Neural cell (in vitro differentiated cells): ENCODE measurements around the gene GLRA1. TPM values are rescaled to one million over a fixed set of nuclear protein-coding genes. Genes with fewer than 3 reads are reported as not detected.

Experiments
- H2AFZ ChIP-seq: fragments of 200-600, 300-800 bp; sonication (generic), shearing (Covaris generic); 2 replicates; pipeline ENCODE4 v1.6.0; 2014; ENCODE audit warnings: low read depth, mild to moderate bottlenecking, antibody characterized with exemption, low read length, moderate library complexity
- H3F3A ChIP-seq: fragments of 200-600 bp; shearing (Covaris generic); 2 replicates; pipeline ENCODE4 v1.6.1; 2016; ENCODE audit warnings: mild to moderate bottlenecking, moderate library complexity, mixed read lengths, antibody characterized with exemption, low read length; ENCODE audit not compliant: insufficient read depth, poor library complexity, severe bottlenecking
- H3K27ac ChIP-seq: fragments of 200-600, 300-800 bp; sonication (generic), shearing (Covaris generic); 2 replicates; pipeline ENCODE4 v1.5.1; 2014; ENCODE audit warnings: mild to moderate bottlenecking, low read length, moderate library complexity
- H3K27me3 ChIP-seq: fragments of 300-800, 200-600 bp; sonication (generic), shearing (Covaris generic); 2 replicates; pipeline ENCODE4 v1.6.0; 2014; ENCODE audit warnings: mild to moderate bottlenecking, low read depth, low read length, moderate library complexity; ENCODE audit not compliant: insufficient read depth
- H3K36me3 ChIP-seq: fragments of 300-800, 200-600 bp; sonication (generic), shearing (Covaris generic); 2 replicates; pipeline ENCODE4 v1.5.1; 2014; ENCODE audit warnings: mild to moderate bottlenecking, antibody characterized with exemption, low read length, moderate library complexity; ENCODE audit not compliant: insufficient read depth
- H3K4me2 ChIP-seq: fragments of 300-800, 200-600 bp; sonication (generic), shearing (Covaris generic); 2 replicates; pipeline ENCODE4 v1.6.0; 2014; ENCODE audit warnings: mild to moderate bottlenecking, low read length
- H3K4me3 ChIP-seq: fragments of 300-800, 200-600 bp; sonication (generic), shearing (Covaris generic); 2 replicates; pipeline ENCODE4 v1.5.1; 2014; ENCODE audit warnings: mild to moderate bottlenecking, low read length, moderate library complexity
- H3K79me2 ChIP-seq: fragments of 200-600 bp; shearing (Covaris generic); replicated peaks from 2 replicates; pipeline ENCODE4 v1.6.0; 2014; ENCODE audit warnings: mild to moderate bottlenecking, low read length, moderate library complexity; ENCODE audit not compliant: insufficient read depth
- H3K9ac ChIP-seq: fragments of 300-800, 200-600 bp; sonication (generic), shearing (Covaris generic); 2 replicates; pipeline ENCODE4 v1.6.1; 2016; ENCODE audit warnings: mild to moderate bottlenecking, low read length, mixed read lengths
- H3K9me2 ChIP-seq: fragments of 200-600 bp; shearing (Covaris generic); 2 replicates; pipeline ENCODE4 v1.6.1; 2016; ENCODE audit warnings: mild to moderate bottlenecking, low read length, mixed read lengths; ENCODE audit not compliant: insufficient read depth
- H3K9me3 ChIP-seq: fragments of 200-600, 300-800 bp; sonication (generic), shearing (Covaris generic); 2 replicates; pipeline ENCODE4 v1.6.1; 2016; ENCODE audit warnings: mild to moderate bottlenecking, mixed run types, low read length, moderate library complexity, mixed read lengths
- H4K20me1 ChIP-seq: fragments of 200-600 bp; shearing (Covaris generic); 2 replicates; pipeline ENCODE4 v1.6.1; 2016; ENCODE audit warnings: mild to moderate bottlenecking, mixed run types; ENCODE audit not compliant: insufficient read depth
- EP300 ChIP-seq: fragments of 450-650 bp; conservative IDR thresholded peaks from 2 replicates; pipeline ENCODE4 v1.6.1; 2014; ENCODE audit warnings: antibody characterized with exemption, mild to moderate bottlenecking, moderate library complexity; ENCODE audit not compliant: poor library complexity, severe bottlenecking
- EZH2 ChIP-seq: fragments of 200-600, 300-800 bp; shearing (Covaris generic), sonication (generic); IDR thresholded peaks from 2 replicates; pipeline ENCODE4 v1.6.1; 2014; ENCODE audit warnings: antibody characterized with exemption, low read length, borderline replicate concordance, mild to moderate bottlenecking; ENCODE audit not compliant: insufficient read depth, poor library complexity, severe bottlenecking
- MXI1 ChIP-seq: fragments of 450-650 bp; conservative IDR thresholded peaks from 2 replicates; pipeline ENCODE4 v1.6.1; 2014; ENCODE audit warnings: antibody characterized with exemption, mild to moderate bottlenecking; ENCODE audit not compliant: poor library complexity, severe bottlenecking
- POLR2AphosphoS5 ChIP-seq: IDR thresholded peaks from 2 replicates; pipeline ENCODE4 v1.6.1; 2012
- RAD21 ChIP-seq: fragments of 450-650 bp; conservative IDR thresholded peaks from 2 replicates; pipeline ENCODE4 v1.6.1; 2014; ENCODE audit warnings: antibody characterized with exemption, mild to moderate bottlenecking, moderate library complexity
- SMC3 ChIP-seq: fragments of 450-650 bp; conservative IDR thresholded peaks from 2 replicates; pipeline ENCODE4 v1.6.1; 2014; ENCODE audit warnings: antibody characterized with exemption, mild to moderate bottlenecking, moderate library complexity; ENCODE audit not compliant: poor library complexity
- TAF1 ChIP-seq: IDR thresholded peaks from 2 replicates; pipeline ENCODE4 v1.6.1; 2012; ENCODE audit warnings: low read depth
- polyA plus RNA-seq: library from polyadenylated mRNA; depleted of rRNA; stranded (reverse); fragments of >200 nt; gene quantifications from 2 replicates; pipeline ENCODE4 v1.2.3, GENCODE V29; 2014
- TF ChIP-seq, protein P1 (sequence below): IDR thresholded peaks from 2 replicates; pipeline ENCODE4 v1.6.1; 2012; ENCODE audit warnings: borderline replicate concordance
- TF ChIP-seq, protein P2 (sequence below): fragments of 450-650 bp; IDR thresholded peaks from 2 replicates; pipeline ENCODE4 v1.5.1; 2014; ENCODE audit warnings: antibody characterized with exemption, mild to moderate bottlenecking, moderate library complexity; ENCODE audit not compliant: poor library complexity, severe bottlenecking

Gene GLRA1
- polyA plus RNA-seq, 1 donor from 2014 or later = not detected

DNA sequence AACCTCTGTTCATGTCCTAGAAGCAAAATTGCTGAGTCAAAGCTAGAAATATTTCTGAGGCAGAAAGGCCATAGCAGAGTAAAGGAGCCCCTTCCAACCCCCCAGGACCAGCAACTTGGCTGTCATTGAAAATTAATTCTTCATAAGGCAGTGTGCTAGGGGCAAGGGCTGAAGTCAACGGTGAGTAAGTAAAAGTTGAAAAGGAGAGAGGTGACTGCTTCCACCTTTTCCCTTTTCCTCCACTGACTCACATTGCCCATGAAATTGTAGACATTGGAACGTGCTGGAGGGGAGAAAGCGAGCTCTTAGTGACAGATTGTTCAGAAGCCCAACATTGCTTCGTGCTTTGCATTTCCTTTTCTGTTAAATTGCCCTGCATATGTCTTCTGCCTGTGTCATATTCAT, 19.1 kb downstream of the GLRA1 start:
- no peaks in the 10 kb centered on the region for H3K9me2 ChIP-seq
- TF ChIP-seq MXI1 = no peak
- TF ChIP-seq, protein P1, sequence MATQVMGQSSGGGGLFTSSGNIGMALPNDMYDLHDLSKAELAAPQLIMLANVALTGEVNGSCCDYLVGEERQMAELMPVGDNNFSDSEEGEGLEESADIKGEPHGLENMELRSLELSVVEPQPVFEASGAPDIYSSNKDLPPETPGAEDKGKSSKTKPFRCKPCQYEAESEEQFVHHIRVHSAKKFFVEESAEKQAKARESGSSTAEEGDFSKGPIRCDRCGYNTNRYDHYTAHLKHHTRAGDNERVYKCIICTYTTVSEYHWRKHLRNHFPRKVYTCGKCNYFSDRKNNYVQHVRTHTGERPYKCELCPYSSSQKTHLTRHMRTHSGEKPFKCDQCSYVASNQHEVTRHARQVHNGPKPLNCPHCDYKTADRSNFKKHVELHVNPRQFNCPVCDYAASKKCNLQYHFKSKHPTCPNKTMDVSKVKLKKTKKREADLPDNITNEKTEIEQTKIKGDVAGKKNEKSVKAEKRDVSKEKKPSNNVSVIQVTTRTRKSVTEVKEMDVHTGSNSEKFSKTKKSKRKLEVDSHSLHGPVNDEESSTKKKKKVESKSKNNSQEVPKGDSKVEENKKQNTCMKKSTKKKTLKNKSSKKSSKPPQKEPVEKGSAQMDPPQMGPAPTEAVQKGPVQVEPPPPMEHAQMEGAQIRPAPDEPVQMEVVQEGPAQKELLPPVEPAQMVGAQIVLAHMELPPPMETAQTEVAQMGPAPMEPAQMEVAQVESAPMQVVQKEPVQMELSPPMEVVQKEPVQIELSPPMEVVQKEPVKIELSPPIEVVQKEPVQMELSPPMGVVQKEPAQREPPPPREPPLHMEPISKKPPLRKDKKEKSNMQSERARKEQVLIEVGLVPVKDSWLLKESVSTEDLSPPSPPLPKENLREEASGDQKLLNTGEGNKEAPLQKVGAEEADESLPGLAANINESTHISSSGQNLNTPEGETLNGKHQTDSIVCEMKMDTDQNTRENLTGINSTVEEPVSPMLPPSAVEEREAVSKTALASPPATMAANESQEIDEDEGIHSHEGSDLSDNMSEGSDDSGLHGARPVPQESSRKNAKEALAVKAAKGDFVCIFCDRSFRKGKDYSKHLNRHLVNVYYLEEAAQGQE = no peak
- TF ChIP-seq TAF1 = no peak
- TF ChIP-seq, protein P2, sequence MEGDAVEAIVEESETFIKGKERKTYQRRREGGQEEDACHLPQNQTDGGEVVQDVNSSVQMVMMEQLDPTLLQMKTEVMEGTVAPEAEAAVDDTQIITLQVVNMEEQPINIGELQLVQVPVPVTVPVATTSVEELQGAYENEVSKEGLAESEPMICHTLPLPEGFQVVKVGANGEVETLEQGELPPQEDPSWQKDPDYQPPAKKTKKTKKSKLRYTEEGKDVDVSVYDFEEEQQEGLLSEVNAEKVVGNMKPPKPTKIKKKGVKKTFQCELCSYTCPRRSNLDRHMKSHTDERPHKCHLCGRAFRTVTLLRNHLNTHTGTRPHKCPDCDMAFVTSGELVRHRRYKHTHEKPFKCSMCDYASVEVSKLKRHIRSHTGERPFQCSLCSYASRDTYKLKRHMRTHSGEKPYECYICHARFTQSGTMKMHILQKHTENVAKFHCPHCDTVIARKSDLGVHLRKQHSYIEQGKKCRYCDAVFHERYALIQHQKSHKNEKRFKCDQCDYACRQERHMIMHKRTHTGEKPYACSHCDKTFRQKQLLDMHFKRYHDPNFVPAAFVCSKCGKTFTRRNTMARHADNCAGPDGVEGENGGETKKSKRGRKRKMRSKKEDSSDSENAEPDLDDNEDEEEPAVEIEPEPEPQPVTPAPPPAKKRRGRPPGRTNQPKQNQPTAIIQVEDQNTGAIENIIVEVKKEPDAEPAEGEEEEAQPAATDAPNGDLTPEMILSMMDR = no peak
- no peak for TF ChIP-seq RAD21
- no peak for TF ChIP-seq EZH2
- no peak for TF ChIP-seq SMC3
- H3K27me3 ChIP-seq = peaks cover 87% of the 10 kb centered on the region
- no peaks in the 10 kb centered on the region for H3K79me2 ChIP-seq
- no peak overlapping the region for H3K4me3 ChIP-seq
- no peak overlapping the region for H3K9ac ChIP-seq
- no peaks in the 10 kb centered on the region for H3K36me3 ChIP-seq
- H3K9me3 ChIP-seq = no peaks in the 10 kb centered on the region
- H3K4me2 ChIP-seq = no peak overlapping the region
- H3F3A ChIP-seq = no peaks in the 10 kb centered on the region
- no peaks in the 10 kb centered on the region for H4K20me1 ChIP-seq
- no peak overlapping the region for H3K27ac ChIP-seq
- no peak overlapping the region for H2AFZ ChIP-seq

DNA sequence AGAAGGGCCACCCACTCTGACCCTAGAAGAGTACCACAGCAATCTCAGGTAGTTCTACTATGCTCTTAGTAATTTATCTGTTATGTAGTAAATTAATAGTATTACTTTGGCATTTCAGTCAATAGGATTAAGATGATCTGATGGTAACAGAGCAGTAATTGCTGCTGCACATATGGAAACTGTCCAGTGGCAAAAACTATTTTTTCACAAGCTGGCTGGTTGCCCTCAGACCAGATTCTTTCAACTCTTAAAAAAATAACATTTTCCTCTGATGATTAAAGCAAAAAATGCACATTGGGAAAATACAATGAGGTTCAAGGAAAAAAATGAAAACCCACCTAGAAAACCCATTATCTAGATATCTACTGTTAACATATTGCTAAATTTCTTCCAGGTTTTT, 19.7 kb downstream of the GLRA1 start:
- Histone ChIP-seq H3K79me2 (no peaks in the 10 kb centered on the region), H3K9me3 (no peaks in the 10 kb centered on the region), H3K27me3 (peaks cover 85% of the 10 kb centered on the region), H3K27ac (no peak overlapping the region), H3K36me3 (no peaks in the 10 kb centered on the region), H3K4me2 (no peak overlapping the region), H3K9me2 (no peaks in the 10 kb centered on the region), H3K9ac (no peak overlapping the region), H3K4me3 (no peak overlapping the region), H3F3A (no peaks in the 10 kb centered on the region), H2AFZ (no peak overlapping the region), H4K20me1 (no peaks in the 10 kb centered on the region)
- TF ChIP-seq MXI1 = no peak
- TF ChIP-seq, protein P2 = no peak
- no peak for TF ChIP-seq POLR2AphosphoS5
- TF ChIP-seq, protein P1 = no peak
- no peak for TF ChIP-seq EZH2
- no peak for TF ChIP-seq RAD21
- TF ChIP-seq EP300 = no peak
- no peak for TF ChIP-seq TAF1
- TF ChIP-seq SMC3 = no peak
